Smooth muscle cell (in vitro differentiated cells): ENCODE measurements around the gene ARMC2. TPM values are rescaled to one million over a fixed set of nuclear protein-coding genes. Genes with fewer than 3 reads are reported as not detected.

Experiments
- DNase-seq: peaks from one replicate; lab custom pipeline; 2025; ENCODE audit not compliant: unreplicated experiment; lab: John Stamatoyannopoulos, UW
- H2AFZ ChIP-seq: fragments of 200-600 bp; sonication (generic); 2 replicates; pipeline ENCODE4 v1.6.0; 2016; ENCODE audit warnings: antibody characterized with exemption, low read depth, mild to moderate bottlenecking
- H3F3A ChIP-seq: fragments of 200-600 bp; sonication (generic); 2 replicates; pipeline ENCODE4 v1.6.0; 2017; ENCODE audit warnings: antibody characterized with exemption, low read depth
- H3K27ac ChIP-seq: fragments of 200-600 bp; sonication (generic); 2 replicates; pipeline ENCODE4 v1.5.1; 2016; ENCODE audit warnings: low read depth, mild to moderate bottlenecking
- H3K27me3 ChIP-seq: fragments of 200-600 bp; sonication (generic); 2 replicates; pipeline ENCODE4 v1.6.1; 2016; ENCODE audit warnings: low read depth, mild to moderate bottlenecking
- H3K36me3 ChIP-seq: fragments of 200-600 bp; sonication (generic); 2 replicates; pipeline ENCODE4 v1.5.1; 2016; ENCODE audit warnings: low read depth
- H3K4me1 ChIP-seq: fragments of 200-600 bp; sonication (generic); 2 replicates; pipeline ENCODE4 v1.5.1; 2016; ENCODE audit warnings: low read depth
- H3K4me2 ChIP-seq: fragments of 200-600 bp; sonication (generic); 2 replicates; pipeline ENCODE4 v1.6.0; 2016; ENCODE audit warnings: mild to moderate bottlenecking
- H3K4me3 ChIP-seq: fragments of 200-600 bp; sonication (generic); 2 replicates; pipeline ENCODE4 v1.5.1; 2016; ENCODE audit warnings: mild to moderate bottlenecking
- H3K79me2 ChIP-seq: fragments of 200-600 bp; sonication (generic); 2 replicates; pipeline ENCODE4 v1.6.0; 2016; ENCODE audit warnings: low read depth, mild to moderate bottlenecking
- H3K9ac ChIP-seq: fragments of 200-600 bp; sonication (generic); 2 replicates; pipeline ENCODE4 v1.6.0; 2016; ENCODE audit warnings: low read depth
- H3K9me3 ChIP-seq: fragments of 200-600 bp; sonication (generic); replicated peaks from 2 replicates; pipeline ENCODE4 v1.5.1; 2016; ENCODE audit warnings: low read depth
- H4K20me1 ChIP-seq: fragments of 200-600 bp; sonication (generic); 2 replicates; pipeline ENCODE4 v1.6.0; 2016; ENCODE audit warnings: low read depth
- CTCF ChIP-seq: fragments of 200-600 bp; sonication (generic); IDR thresholded peaks from 2 replicates; pipeline ENCODE4 v1.5.1; 2017; ENCODE audit warnings: borderline replicate concordance, mild to moderate bottlenecking, antibody characterized with exemption; ENCODE audit not compliant: insufficient read depth, poor library complexity, severe bottlenecking
- WGBS: methylation state at CpG from one replicate; pipeline ENCODE4 v1.1.7; 2016; ENCODE audit warnings: low lambda C conversion rate; 5-methylcytosine and 5-hydroxymethylcytosine counted together
- polyA plus RNA-seq: library from polyadenylated mRNA; unstranded; fragments of >200 nt; fragmentation: Nextera tagmentation; extraction: Ambion mirVana; gene quantifications from 2 replicates; pipeline ENCODE4 v1.2.1, GENCODE V29; 2016
- total RNA-seq: library from RNA; depleted of rRNA; stranded (reverse); fragments of >200 nt; gene quantifications from 2 replicates; pipeline ENCODE4 v1.2.3, GENCODE V29; 2014

The ARMC2 gene
- total and polyA plus RNA-seq, 2 experiments from 2014 or later = 2.0 to 2.6 TPM

DNA sequence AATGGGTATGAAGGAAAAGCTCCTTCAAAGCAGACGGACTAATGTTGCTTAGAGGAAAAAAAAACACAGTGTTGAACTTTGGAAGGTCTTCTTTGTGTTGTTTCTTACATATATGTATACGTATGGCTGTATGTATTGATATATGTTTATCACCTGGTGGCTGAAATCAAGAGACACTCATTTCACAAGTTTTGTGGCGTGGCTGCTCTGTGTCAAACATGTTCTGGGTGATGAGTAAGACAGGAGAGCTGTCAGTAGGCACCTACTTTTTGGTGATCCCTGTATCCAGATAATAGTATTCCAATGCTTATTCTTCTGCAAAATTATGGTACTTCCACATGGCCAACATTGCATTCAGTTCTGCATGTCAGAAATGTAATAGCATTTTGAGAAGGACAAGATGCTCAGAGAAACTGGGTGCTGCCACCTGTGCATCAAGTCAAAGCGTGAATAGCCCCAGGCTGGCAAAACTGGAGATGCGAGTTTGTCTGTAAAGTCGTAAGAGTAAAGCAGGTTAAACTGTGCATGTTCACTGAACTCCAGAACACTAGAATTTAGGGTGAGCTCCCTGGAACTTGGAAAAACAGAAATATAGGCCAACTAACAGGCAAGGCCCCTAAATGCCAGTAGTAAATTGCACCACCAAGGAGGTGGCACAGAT is 67.9 kb downstream of the ARMC2 start:
- TF ChIP-seq CTCF = no peak
- H3K9me3 ChIP-seq = no peaks in the 10 kb centered on the region
- H3K27me3 ChIP-seq = no peaks in the 10 kb centered on the region
- no peak overlapping the region for H3K9ac ChIP-seq
- no peak overlapping the region for H3K4me3 ChIP-seq
- peaks cover 4% of the 10 kb centered on the region for H3F3A ChIP-seq
- H3K36me3 ChIP-seq = no peaks in the 10 kb centered on the region
- H4K20me1 ChIP-seq = no peaks in the 10 kb centered on the region
- no peak overlapping the region for H3K27ac ChIP-seq
- no peak overlapping the region for H2AFZ ChIP-seq
- DNase-seq = no peak
- 69% methylated on average over 6 of the region's 6 CpGs for WGBS
- no peak overlapping the region for H3K4me2 ChIP-seq
- no peaks in the 10 kb centered on the region for H3K79me2 ChIP-seq
- peaks cover 3% of the 10 kb centered on the region for H3K4me1 ChIP-seq

GRCh38 chr6:108920751-108921150 is 72.5 kb downstream of the ARMC2 start:
- H3K36me3 ChIP-seq = no peaks in the 10 kb centered on the region
- no peak overlapping the region for H3K4me2 ChIP-seq
- no peak overlapping the region for H3K4me3 ChIP-seq
- peaks cover 4% of the 10 kb centered on the region for H3F3A ChIP-seq
- no peak for TF ChIP-seq CTCF
- no peaks in the 10 kb centered on the region for H3K9me3 ChIP-seq
- H3K79me2 ChIP-seq = no peaks in the 10 kb centered on the region
- H3K9ac ChIP-seq = no peak overlapping the region
- no peak overlapping the region for H2AFZ ChIP-seq
- WGBS = 0% methylated on average over 1 of the region's 1 CpG
- H3K4me1 ChIP-seq = peaks cover 7% of the 10 kb centered on the region
- H3K27ac ChIP-seq = no peak overlapping the region
- no peaks in the 10 kb centered on the region for H3K27me3 ChIP-seq
- H4K20me1 ChIP-seq = no peaks in the 10 kb centered on the region
- DNase-seq = no peak

- H4K20me1 ChIP-seq = no peaks in the 10 kb centered on the region
- H3K27ac ChIP-seq = no peak overlapping the region
- H3K79me2 ChIP-seq = no peaks in the 10 kb centered on the region
- TF ChIP-seq CTCF = no peak
- no peaks in the 10 kb centered on the region for H3K36me3 ChIP-seq
- no peaks in the 10 kb centered on the region for H3K27me3 ChIP-seq
- no peak overlapping the region for H2AFZ ChIP-seq
- no peaks in the 10 kb centered on the region for H3K9me3 ChIP-seq
- H3K4me3 ChIP-seq = no peak overlapping the region
- DNase-seq = no peak
- peak overlapping the region; percentile 12 for H3K4me2 ChIP-seq
- peaks cover 4% of the 10 kb centered on the region for H3F3A ChIP-seq
- no peak overlapping the region for H3K9ac ChIP-seq
- H3K4me1 ChIP-seq = peaks cover 7% of the 10 kb centered on the region
- WGBS = 72% methylated on average over 9 of the region's 9 CpGs
Observed at GRCh38 chr6:108921547-108922361, 73.5 kb downstream of the ARMC2 start.
